Sigmoid colon (tissue), 7 donors: ENCODE results near the gene FGGY. TPM values are rescaled to one million over a fixed set of nuclear protein-coding genes. Genes with fewer than 3 reads are reported as not detected.

Source experiments
- DNase-seq: peaks from one replicate; pipeline ENCODE4 v3.0.0-alpha.2; 2019
- H3K27ac ChIP-seq, 4 donors: fragments of 200-600 bp; sonication (generic); one replicate each; pipeline ENCODE4 v1.5.1; 2016 to 2019; ENCODE audit warnings: mild to moderate bottlenecking in 1 of 4
- H3K27me3 ChIP-seq, 3 donors: fragments of 200-600 bp; sonication (generic); one replicate each; pipeline ENCODE4 v1.5.1; 2019; ENCODE audit warnings: mild to moderate bottlenecking in 1 of 3
- H3K36me3 ChIP-seq, 4 donors: fragments of 200-600 bp; sonication (generic); one replicate each; pipeline ENCODE4 v1.5.1; 2016 to 2019
- H3K4me1 ChIP-seq, 4 donors: fragments of 200-600 bp; sonication (generic); one replicate each; pipeline ENCODE4 v1.5.1; 2017 to 2019
- H3K4me3 ChIP-seq, 4 donors: fragments of 200-600 bp; sonication (generic); one replicate each; pipeline ENCODE4 v1.5.1; 2017 to 2019; ENCODE audit warnings: mild to moderate bottlenecking in 2 of 4, moderate library complexity in 1 of 4
- H3K9me3 ChIP-seq, 4 donors: fragments of 200-600 bp in 3 of 4; sonication (generic) in 3 of 4; one replicate each; pipeline versions ENCODE4 v1.5.1 to v1.6.1; 2013 to 2019
- EP300 ChIP-seq, 4 donors: sonication (generic); formaldehyde crosslinking; IDR thresholded peaks; one replicate each; pipeline ENCODE4 v1.6.1; 2017; ENCODE audit warnings: antibody characterized with exemption in 4 of 4
- POLR2A ChIP-seq, 2 donors: fragments of 450-650 bp; IDR thresholded peaks; one replicate each; pipeline ENCODE4 v1.6.1; 2016; ENCODE audit warnings: antibody characterized with exemption in 2 of 2, mild to moderate bottlenecking in 2 of 2, moderate library complexity in 2 of 2
- POLR2AphosphoS5 ChIP-seq, 4 donors: sonication (generic); formaldehyde crosslinking; IDR thresholded peaks; one replicate each; pipeline ENCODE4 v1.6.1; 2017; ENCODE audit warnings: antibody characterized with exemption in 4 of 4
- WGBS, 2 donors: extraction: QIAGEN DNeasy Blood & Tissue Kit; methylation state at CpG; one replicate each; pipeline ENCODE4 v1.1.7; 2013; 5-methylcytosine and 5-hydroxymethylcytosine counted together
- intact Hi-C: fragments of 100-400 bp; cut with DNase I; formaldehyde crosslinking; loops from one replicate; pipeline ENCODE4 v1.15.1; 2023
- polyA plus RNA-seq, 3 donors: library from polyadenylated mRNA; stranded (reverse); fragments of 200-250 nt; gene quantifications; one replicate each; pipeline ENCODE4 v1.2.3, GENCODE V29; 2013
- total RNA-seq, 4 donors: library from RNA; depleted of rRNA; stranded (reverse); fragments of >200 nt; gene quantifications; one replicate each; pipeline ENCODE4 v1.1.0, GENCODE V29; 2016
- TF ChIP-seq, protein P1 (sequence below), 4 experiments: fragments of 450-650 bp in 3 of 4; fragments of 200-600 bp in 1 of 4; IDR thresholded peaks; one replicate each; pipeline ENCODE4 v1.5.1; 2016 to 2019; ENCODE audit warnings: antibody characterized with exemption in 4 of 4, mild to moderate bottlenecking in 3 of 4, moderate library complexity in 2 of 4
- donor health status: healthy with polysubstance abuse.
- donor health status: Bipolar disorder and iron deficiency.
- donor health status: healthy.

The FGGY gene
- total and polyA plus RNA-seq, 7 donors, result 4.8 to 54.1 (median 20.5) TPM

DNA sequence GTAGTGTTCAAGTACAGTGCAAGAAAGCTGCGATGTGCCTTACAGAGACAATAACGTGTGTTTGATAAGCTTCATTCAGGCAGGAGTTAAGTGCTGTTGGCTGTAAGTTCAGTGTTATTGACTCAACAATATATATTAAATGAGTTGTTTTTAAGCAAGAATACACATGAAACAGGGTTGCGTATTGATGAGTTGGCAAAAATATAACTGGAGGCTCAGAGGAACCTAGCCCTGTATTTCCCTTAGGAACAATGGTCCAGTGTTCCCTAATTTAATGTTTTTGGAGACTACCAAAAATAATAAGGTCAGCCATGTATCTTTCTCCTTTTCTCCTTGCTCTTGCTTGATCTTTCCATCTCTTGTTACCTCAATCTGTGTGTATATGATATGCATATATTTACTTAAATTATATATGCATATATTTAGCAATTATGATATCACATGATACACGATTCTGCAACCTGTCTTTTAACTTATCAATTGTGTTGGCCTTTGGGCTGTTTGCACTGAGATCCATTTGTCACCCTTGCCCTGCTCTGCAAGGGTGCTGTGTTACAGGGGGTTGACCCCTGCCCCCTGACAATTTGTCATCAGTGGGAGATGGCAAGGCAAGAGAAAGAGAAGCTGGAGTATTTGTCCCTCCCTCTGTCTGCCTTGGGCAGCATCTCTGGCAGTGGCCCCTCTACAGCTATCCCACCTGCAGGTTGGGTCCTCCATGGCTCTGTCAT, 109.7 kb downstream of the FGGY start:
- H3K27ac ChIP-seq, result no peak overlapping the region
- no peak for TF ChIP-seq EP300 (IDR thresholded peaks at IDR 0.05)
- no peak for TF ChIP-seq POLR2A (IDR thresholded peaks at IDR 0.05)
- TF ChIP-seq POLR2AphosphoS5 (IDR thresholded peaks at IDR 0.05), result no peak
- TF ChIP-seq, protein P1, sequence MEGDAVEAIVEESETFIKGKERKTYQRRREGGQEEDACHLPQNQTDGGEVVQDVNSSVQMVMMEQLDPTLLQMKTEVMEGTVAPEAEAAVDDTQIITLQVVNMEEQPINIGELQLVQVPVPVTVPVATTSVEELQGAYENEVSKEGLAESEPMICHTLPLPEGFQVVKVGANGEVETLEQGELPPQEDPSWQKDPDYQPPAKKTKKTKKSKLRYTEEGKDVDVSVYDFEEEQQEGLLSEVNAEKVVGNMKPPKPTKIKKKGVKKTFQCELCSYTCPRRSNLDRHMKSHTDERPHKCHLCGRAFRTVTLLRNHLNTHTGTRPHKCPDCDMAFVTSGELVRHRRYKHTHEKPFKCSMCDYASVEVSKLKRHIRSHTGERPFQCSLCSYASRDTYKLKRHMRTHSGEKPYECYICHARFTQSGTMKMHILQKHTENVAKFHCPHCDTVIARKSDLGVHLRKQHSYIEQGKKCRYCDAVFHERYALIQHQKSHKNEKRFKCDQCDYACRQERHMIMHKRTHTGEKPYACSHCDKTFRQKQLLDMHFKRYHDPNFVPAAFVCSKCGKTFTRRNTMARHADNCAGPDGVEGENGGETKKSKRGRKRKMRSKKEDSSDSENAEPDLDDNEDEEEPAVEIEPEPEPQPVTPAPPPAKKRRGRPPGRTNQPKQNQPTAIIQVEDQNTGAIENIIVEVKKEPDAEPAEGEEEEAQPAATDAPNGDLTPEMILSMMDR (IDR thresholded peaks at IDR 0.05), result no peak
- no peaks in the 10 kb centered on the region for H3K27me3 ChIP-seq
- H3K4me3 ChIP-seq, result no peak overlapping the region
- H3K36me3 ChIP-seq, result no peaks in the 10 kb centered on the region
- intact Hi-C loops, result no loop called here
- no peaks in the 10 kb centered on the region for H3K9me3 ChIP-seq
- no peak for DNase-seq
- WGBS, 2 donors, result 96 to 97% methylated on average over 4 of the region's 4 CpGs
- H3K4me1 ChIP-seq, result peaks cover 0 to 23% (median 18%) of the 10 kb centered on the region in 4 donors

DNA sequence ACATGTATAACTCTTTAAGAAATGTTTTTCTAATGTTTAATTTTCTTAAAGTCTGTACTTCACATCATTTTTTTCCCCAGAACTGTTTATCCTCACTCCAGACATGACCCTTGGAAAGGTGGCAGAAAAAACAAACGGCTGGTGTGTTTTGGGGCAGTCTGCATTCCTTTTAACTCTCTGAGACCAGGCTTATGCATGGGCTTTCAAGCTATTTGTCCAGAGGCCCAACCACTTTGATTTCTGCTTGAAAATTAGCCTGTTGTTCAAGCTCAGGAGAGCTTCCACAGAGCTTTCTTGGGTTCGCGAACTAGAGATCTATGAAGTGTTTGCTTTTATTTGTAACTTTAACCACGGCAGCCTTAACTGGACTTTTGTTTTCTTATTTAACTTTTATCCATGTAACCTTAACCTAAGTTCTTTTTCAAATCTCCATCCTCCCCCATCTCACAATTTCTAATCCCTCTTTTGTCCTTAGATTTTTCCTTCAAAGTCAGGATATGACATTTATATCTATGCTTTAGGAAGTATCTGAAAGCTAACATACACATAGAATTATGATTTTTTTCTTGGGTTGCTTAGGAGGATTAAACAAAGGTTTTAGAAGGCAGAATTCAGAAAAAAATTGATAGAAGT, 111.8 kb downstream of the FGGY start:
- Histone ChIP-seq H3K4me1 (peaks cover 0 to 23% (median 18%) of the 10 kb centered on the region in 4 donors), H3K36me3 (no peaks in the 10 kb centered on the region), H3K4me3 (no peak overlapping the region), H3K27me3 (no peaks in the 10 kb centered on the region), H3K27ac (peak overlapping the region in 2 of 4 donors; percentile 1 to 42), H3K9me3 (no peaks in the 10 kb centered on the region)
- DNase-seq, result no peak
- intact Hi-C loops, result no loop called here
- 79 to 81% methylated on average over 4 of the region's 4 CpGs for WGBS, 2 donors
- no peak for TF ChIP-seq POLR2A (IDR thresholded peaks at IDR 0.05)
- no peak for TF ChIP-seq POLR2AphosphoS5 (IDR thresholded peaks at IDR 0.05)
- TF ChIP-seq, protein P1 (IDR thresholded peaks at IDR 0.05), result no peak
- TF ChIP-seq EP300 (IDR thresholded peaks at IDR 0.05), result no peak

DNA sequence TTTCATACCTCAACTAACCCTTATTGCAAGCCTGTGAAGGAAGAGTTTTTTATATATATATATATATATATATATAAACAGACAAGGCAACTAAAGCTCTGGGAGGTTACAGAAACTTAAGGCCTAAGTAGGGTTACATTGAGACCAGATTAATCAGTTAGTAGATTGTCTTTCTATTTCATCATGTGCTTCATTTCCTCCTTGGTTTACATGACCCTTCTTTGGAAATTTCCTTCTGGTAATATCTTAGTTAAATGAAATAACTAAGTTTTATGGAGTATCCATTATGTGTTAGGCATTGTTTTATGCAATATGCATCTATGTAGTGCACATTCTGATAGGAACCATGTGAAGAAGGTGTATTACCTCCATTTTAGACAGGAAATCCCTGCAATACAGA, 112.7 kb downstream of the FGGY start:
- H3K36me3 ChIP-seq, result no peaks in the 10 kb centered on the region
- peak overlapping the region in 1 of 4 donors; percentile 42 for H3K27ac ChIP-seq
- no peaks in the 10 kb centered on the region for H3K27me3 ChIP-seq
- peaks cover 0 to 23% (median 18%) of the 10 kb centered on the region in 4 donors for H3K4me1 ChIP-seq
- intact Hi-C loops, result no loop called here
- DNase-seq, result no peak
- H3K9me3 ChIP-seq, result no peaks in the 10 kb centered on the region
- no peak overlapping the region for H3K4me3 ChIP-seq
- TF ChIP-seq POLR2AphosphoS5 (IDR thresholded peaks at IDR 0.05) (no peak), POLR2A (IDR thresholded peaks at IDR 0.05) (no peak), EP300 (IDR thresholded peaks at IDR 0.05) (no peak)
- TF ChIP-seq, protein P1 (IDR thresholded peaks at IDR 0.05), result no peak

DNA sequence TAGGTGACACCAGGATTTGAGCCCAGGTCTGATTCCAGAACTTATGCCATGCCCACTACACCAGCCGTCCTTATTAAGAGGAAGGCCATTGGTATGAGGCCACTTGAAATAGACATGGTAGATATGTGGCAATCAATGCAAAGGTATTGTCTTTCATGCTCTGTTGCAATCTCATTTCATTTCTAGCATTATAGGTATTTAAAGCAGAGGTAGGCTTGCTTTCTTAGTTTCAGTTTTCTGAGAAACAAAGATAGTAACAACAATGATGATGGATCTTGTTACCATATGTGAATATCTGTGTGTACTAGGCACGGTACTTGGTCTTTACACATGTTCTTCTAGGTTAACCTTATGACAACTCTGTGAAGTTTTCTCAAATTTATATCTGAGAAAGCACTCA, 113.1 kb downstream of the FGGY start:
- Histone ChIP-seq H3K27me3 (no peaks in the 10 kb centered on the region), H3K4me3 (no peak overlapping the region)
- no peak for TF ChIP-seq POLR2A (IDR thresholded peaks at IDR 0.05)
- TF ChIP-seq EP300 (IDR thresholded peaks at IDR 0.05), result no peak
- TF ChIP-seq POLR2AphosphoS5 (IDR thresholded peaks at IDR 0.05), result no peak
- TF ChIP-seq, protein P1 (IDR thresholded peaks at IDR 0.05), result no peak

More for the DNA sequence above, 113.1 kb downstream of the FGGY start:
- WGBS, 2 donors, result 93 to 95% methylated on average over 2 of the region's 2 CpGs
- no peak overlapping the region for H3K27ac ChIP-seq
- no peak for DNase-seq
- intact Hi-C loops, result no loop called here
- H3K36me3 ChIP-seq, result no peaks in the 10 kb centered on the region
- no peaks in the 10 kb centered on the region for H3K9me3 ChIP-seq
- peaks cover 0 to 23% (median 18%) of the 10 kb centered on the region in 4 donors for H3K4me1 ChIP-seq
